NT2/D1 (cell line): Measurements from ENCODE around the gene ARPC4.

Experiments used
- DNase-seq: peaks from one replicate; pipeline ENCODE4 v3.0.0-alpha.2; 2011; ENCODE audit warnings: low read depth, low spot score
- H3K27me3 ChIP-seq: 2 replicates; pipeline ENCODE4 v1.6.0; 2011; ENCODE audit warnings: mild to moderate bottlenecking; ENCODE audit not compliant: insufficient read length, insufficient read depth
- H3K36me3 ChIP-seq: 2 replicates; pipeline ENCODE4 v1.6.1; 2011; ENCODE audit warnings: mild to moderate bottlenecking, low read length, mixed read lengths; ENCODE audit not compliant: insufficient read depth, insufficient read length
- H3K4me1 ChIP-seq: 2 replicates; pipeline ENCODE4 v1.5.1; 2011; ENCODE audit not compliant: insufficient read depth, insufficient read length
- H3K4me3 ChIP-seq: 2 replicates; pipeline ENCODE4 v1.5.1; 2011; ENCODE audit warnings: low read depth; ENCODE audit not compliant: insufficient read length
- H3K9ac ChIP-seq: 2 replicates; pipeline ENCODE4 v1.6.0; 2011; ENCODE audit warnings: low read depth; ENCODE audit not compliant: insufficient read length
- H3K9me3 ChIP-seq: 2 replicates; pipeline ENCODE4 v1.5.1; 2011; ENCODE audit warnings: mild to moderate bottlenecking, low read length; ENCODE audit not compliant: insufficient read depth
- SUZ12 ChIP-seq: IDR thresholded peaks from 2 replicates; pipeline ENCODE4 v1.6.1; 2011; ENCODE audit not compliant: insufficient read length, insufficient read depth; ENCODE audit errors: extremely low read depth
- YY1 ChIP-seq: IDR thresholded peaks from 2 replicates; pipeline ENCODE4 v1.6.1; 2011; ENCODE audit not compliant: insufficient read length, insufficient read depth
- ZNF274 ChIP-seq: IDR thresholded peaks from 2 replicates; pipeline ENCODE4 v1.6.1; 2011; ENCODE audit warnings: mild to moderate bottlenecking, low read depth, low read length

Gene ARPC4

DNA sequence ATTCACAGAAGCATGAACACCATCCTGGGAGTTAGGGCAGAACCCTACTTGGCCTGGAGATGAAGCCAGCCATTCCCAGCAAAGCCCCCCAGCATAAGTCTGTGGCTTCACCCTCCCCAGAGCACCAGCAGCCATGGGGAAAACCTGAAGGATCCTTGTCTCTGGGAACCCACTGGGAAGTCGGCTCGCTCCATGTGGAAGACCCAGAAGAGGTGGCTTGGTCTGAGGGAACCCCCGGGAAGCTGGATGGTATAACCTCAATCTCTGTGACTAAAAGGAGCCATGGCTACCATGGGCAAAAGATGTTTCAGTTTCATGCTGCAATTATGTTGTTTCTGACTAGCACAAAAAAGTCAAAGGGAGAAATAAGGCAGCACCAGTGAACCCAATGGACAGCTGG lies 62.7 kb downstream of the ARPC4 start:
- Histone ChIP-seq H3K4me3 (no peak overlapping the region), H3K36me3 (no peaks in the 10 kb centered on the region), H3K9ac (no peak overlapping the region), H3K4me1 (peaks cover 12% of the 10 kb centered on the region), H3K27me3 (no peaks in the 10 kb centered on the region), H3K9me3 (no peaks in the 10 kb centered on the region)
- TF ChIP-seq YY1 = no peak
- no peak for TF ChIP-seq SUZ12
- no peak for TF ChIP-seq ZNF274
- DNase-seq = no peak
